ENCODE data around the gene MOB3B. TPM values are rescaled to one million over a fixed set of nuclear protein-coding genes. Genes with fewer than 3 reads are reported as not detected.

The MOB3B gene
- total and polyA plus RNA-seq, 10 of the 15 experiments (the other 5 are each of a cell fraction or from before 2014, with no cell fraction given): 0.44 to 2.7 (median 0.91) TPM

DNA sequence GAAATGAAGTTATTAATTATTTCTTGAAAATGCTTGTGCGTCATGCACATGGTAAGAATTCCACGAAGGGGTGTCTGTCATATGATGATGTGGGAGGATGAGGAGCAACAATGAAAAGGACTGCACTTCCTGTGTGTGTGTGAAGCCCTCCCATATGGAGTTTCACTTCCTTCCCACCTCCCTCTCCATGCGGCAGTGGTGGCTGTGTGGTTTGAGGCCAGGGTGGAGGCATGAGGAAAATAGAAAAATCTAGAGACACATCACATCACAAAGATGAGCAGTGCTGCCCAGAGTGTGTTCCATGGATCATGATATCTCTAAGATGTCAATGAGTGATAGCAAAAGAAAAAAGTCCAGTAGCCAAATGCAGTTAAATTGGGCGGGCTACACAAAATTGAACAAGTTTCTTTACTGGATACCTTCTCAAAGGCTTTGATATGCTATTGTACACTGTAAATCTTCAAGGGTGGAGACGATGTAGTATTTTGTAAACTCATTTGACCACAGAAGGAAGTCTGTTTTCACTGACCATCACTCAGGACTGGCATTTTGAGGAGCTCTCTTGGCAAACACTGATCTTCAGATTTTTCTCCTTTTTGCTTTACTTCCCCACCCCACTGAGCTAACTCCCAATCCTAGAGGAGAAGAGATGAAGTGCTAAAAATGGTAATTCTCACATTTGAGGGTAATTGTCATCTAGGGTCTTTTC lies 177.0 kb downstream of the MOB3B start (continued):
- TF ChIP-seq, protein P1, sequence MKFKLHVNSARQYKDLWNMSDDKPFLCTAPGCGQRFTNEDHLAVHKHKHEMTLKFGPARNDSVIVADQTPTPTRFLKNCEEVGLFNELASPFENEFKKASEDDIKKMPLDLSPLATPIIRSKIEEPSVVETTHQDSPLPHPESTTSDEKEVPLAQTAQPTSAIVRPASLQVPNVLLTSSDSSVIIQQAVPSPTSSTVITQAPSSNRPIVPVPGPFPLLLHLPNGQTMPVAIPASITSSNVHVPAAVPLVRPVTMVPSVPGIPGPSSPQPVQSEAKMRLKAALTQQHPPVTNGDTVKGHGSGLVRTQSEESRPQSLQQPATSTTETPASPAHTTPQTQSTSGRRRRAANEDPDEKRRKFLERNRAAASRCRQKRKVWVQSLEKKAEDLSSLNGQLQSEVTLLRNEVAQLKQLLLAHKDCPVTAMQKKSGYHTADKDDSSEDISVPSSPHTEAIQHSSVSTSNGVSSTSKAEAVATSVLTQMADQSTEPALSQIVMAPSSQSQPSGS (IDR thresholded peaks at IDR 0.05; ENCODE audit: low read length): peak; percentile 66; the same call in 1 of the 2 replicates
- peak; percentile 60 for TF ChIP-seq NFIC (IDR thresholded peaks at IDR 0.05; ENCODE audit: low read depth, low read length)

DNA sequence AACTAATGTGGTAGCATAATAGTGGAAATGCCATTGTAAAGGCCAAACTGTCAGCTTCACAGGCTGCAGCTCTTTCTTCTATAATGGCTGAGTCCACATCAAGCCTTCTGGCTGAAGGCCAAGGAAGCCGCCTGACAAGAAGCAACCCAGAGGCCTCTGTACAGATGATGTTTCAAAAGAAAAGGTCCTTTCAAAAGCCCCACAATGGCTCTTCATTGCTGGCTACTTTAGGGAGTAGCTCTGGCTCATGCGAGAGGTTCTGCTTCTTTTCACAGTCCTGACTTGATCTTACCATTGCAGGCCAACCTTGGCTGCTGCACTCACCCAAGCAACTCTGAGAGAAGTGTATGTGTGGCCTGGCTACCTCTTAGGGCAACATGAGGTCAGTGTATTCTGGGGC lies 178.2 kb downstream of the MOB3B start:
- CTCF ChIA-PET: no interaction called here
- RAD21 ChIA-PET (ENCODE audit: unreplicated experiment): interaction anchor here (3.4 kb wide), 1 partner anchor 15 kb away, joined by 26 read pairs; no protein-coding TSS in a partner anchor
- TF ChIP-seq PAX5 (IDR thresholded peaks at IDR 0.05; ENCODE audit: borderline replicate concordance, low read depth, low read length) (no peak), RBBP5 (conservative IDR thresholded peaks at IDR 0.05) (no peak), FOXM1 (IDR thresholded peaks at IDR 0.05; ENCODE audit: low read depth, low read length) (no peak), REST (IDR thresholded peaks at IDR 0.05; ENCODE audit: low read depth, low read length) (no peak)
- TF ChIP-seq, protein P2, sequence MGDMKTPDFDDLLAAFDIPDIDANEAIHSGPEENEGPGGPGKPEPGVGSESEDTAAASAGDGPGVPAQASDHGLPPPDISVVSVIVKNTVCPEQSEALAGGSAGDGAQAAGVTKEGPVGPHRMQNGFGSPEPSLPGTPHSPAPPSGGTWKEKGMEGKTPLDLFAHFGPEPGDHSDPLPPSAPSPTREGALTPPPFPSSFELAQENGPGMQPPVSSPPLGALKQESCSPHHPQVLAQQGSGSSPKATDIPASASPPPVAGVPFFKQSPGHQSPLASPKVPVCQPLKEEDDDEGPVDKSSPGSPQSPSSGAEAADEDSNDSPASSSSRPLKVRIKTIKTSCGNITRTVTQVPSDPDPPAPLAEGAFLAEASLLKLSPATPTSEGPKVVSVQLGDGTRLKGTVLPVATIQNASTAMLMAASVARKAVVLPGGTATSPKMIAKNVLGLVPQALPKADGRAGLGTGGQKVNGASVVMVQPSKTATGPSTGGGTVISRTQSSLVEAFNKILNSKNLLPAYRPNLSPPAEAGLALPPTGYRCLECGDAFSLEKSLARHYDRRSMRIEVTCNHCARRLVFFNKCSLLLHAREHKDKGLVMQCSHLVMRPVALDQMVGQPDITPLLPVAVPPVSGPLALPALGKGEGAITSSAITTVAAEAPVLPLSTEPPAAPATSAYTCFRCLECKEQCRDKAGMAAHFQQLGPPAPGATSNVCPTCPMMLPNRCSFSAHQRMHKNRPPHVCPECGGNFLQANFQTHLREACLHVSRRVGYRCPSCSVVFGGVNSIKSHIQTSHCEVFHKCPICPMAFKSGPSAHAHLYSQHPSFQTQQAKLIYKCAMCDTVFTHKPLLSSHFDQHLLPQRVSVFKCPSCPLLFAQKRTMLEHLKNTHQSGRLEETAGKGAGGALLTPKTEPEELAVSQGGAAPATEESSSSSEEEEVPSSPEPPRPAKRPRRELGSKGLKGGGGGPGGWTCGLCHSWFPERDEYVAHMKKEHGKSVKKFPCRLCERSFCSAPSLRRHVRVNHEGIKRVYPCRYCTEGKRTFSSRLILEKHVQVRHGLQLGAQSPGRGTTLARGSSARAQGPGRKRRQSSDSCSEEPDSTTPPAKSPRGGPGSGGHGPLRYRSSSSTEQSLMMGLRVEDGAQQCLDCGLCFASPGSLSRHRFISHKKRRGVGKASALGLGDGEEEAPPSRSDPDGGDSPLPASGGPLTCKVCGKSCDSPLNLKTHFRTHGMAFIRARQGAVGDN (IDR thresholded peaks at IDR 0.05): no peak

More for the DNA sequence above, 178.2 kb downstream of the MOB3B start:
- intact Hi-C loops (cut with micrococcal nuclease; ENCODE audit: unreplicated experiment) (loop anchor here (5.0 kb wide), 1 partner anchor 176 kb away; the partner anchor contains the start of gene MOB3B), in situ Hi-C loops (cut with MboI) (no loop called here)
- no peak for ATAC-seq
- WGBS (ENCODE audit: insufficient coverage, insufficient replicate concordance, low lambda C conversion rate, missing lambda C conversion rate): 89% methylated on average over 2 of the region's 2 CpGs
- SMC1A ChIA-PET (ENCODE audit: uncharacterized antibody, unreplicated experiment): interaction anchor here (0.9 to 4.3 kb wide), 3 partner anchors 18 to 183 kb away, joined by 3 to 20 read pairs (median 3); no protein-coding TSS in a partner anchor
- DNase-seq (ENCODE audit: low read depth, low spot score): no peak
- Histone ChIP-seq H3K9ac (ENCODE audit: control insufficient read depth, insufficient read depth, low read length) (no peak overlapping the region), H3K27ac (ENCODE audit: control insufficient read depth, insufficient read depth) (no peak overlapping the region), H4K20me1 (ENCODE audit: control insufficient read depth, insufficient read depth) (no peaks in the 10 kb centered on the region), H3K4me1 (ENCODE audit: control insufficient read depth, insufficient read depth, low read length) (peaks cover 30% of the 10 kb centered on the region), H3K79me2 (ENCODE audit: control insufficient read depth, insufficient read depth, low read length) (no peaks in the 10 kb centered on the region), H3K36me3 (ENCODE audit: control insufficient read depth in 2 of 2, insufficient read depth in 2 of 2, low read length in 1 of 2) (no peaks in the 10 kb centered on the region; a peak in 1 of 4 replicates), H3K9me3 (replicated peaks; ENCODE audit: control insufficient read depth, insufficient read depth, low read length) (no peaks in the 10 kb centered on the region), H3K27me3 (replicated peaks in 1 of 2; ENCODE audit: control insufficient read depth in 2 of 2, insufficient read depth in 2 of 2, low read length in 1 of 2) (no peaks in the 10 kb centered on the region), H2AFZ (ENCODE audit: control insufficient read depth, low read depth, low read length) (no peak overlapping the region), H3K4me2 (ENCODE audit: control insufficient read depth, insufficient read depth) (no peak overlapping the region), H3K4me3 (no peak overlapping the region)
- no TSS peak for BruUV-seq (replicated peaks)
- POLR2A ChIA-PET: interaction anchor here (0.7 kb wide), 1 partner anchor 25 kb away, joined by 3 read pairs; no protein-coding TSS in a partner anchor
- no peak for FAIRE-seq

All from GM12878 (cell line).